Retinal pigment epithelial cell (primary cell): ENCODE results near the gene EBLN2.

Source experiments
- DNase-seq: peaks from one replicate; pipeline ENCODE4 v3.0.0-alpha.2; 2010; ENCODE audit warnings: low read depth
- H3K4me3 ChIP-seq: 2 replicates; pipeline ENCODE4 v1.5.1; 2011; ENCODE audit warnings: mild to moderate bottlenecking, low read length, control low read depth, moderate library complexity
- CTCF ChIP-seq: conservative IDR thresholded peaks from 2 replicates; pipeline ENCODE4 v1.5.1; 2011; ENCODE audit warnings: low read depth, low read length, control low read depth, inconsistent platforms

EBLN2 gene

GRCh38 chr3:73086071-73086494 lies 24.6 kb downstream of the EBLN2 start:
- no peak for DNase-seq
- no peak overlapping the region for H3K4me3 ChIP-seq

GRCh38 chr3:73094129-73094528 lies 32.7 kb downstream of the EBLN2 start:
- no peak overlapping the region for H3K4me3 ChIP-seq
- DNase-seq = no peak
- peak; percentile 7 for TF ChIP-seq CTCF

More at GRCh38 chr3:73086071-73086494, 24.6 kb downstream of the EBLN2 start:
- peak; percentile 72 for TF ChIP-seq CTCF

GRCh38 chr3:73094951-73095350 lies 33.5 kb downstream of the EBLN2 start:
- TF ChIP-seq CTCF = no peak
- DNase-seq = no peak
- H3K4me3 ChIP-seq = no peak overlapping the region

DNA sequence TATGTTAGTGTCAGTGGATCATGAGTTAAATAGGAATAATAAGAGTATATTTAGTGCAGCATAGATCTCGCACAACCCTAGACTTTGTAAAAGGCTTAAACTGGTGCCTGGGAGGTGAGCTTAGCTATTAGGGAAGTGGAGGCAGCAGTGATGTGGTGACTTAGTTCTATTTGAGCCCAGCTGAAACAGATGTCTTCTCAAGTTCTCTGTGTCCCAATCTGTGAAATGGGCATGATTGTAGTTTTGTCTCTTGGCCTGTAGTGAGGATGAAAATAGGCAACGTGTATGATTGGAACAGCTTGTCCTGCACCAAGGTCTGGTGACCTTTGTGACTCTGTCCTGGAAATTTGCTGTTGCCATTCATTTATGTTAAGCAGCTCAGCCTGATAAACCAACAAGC lies 34.7 kb downstream of the EBLN2 start:
- TF ChIP-seq CTCF = no peak
- no peak for DNase-seq

DNA sequence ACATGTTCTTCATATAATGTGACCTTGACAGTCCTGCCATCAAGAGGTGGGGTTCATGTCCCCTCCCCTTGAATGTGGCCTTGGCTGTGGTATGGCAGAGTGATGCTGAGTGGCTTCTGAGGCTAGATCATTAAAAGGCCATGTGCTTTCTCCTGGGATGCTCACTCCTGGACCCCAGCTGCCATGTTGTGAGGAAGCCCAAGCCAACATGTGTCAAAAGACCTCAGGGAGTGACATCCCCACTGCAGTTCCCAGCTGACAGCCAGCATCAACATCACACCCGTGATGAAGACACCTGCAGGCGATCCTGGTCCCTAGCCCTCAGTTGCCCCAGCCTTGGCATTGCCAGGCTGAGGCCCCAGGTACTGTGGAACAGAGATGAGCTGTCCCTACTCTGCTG lies 36.6 kb downstream of the EBLN2 start:
- no peak for DNase-seq
- TF ChIP-seq CTCF = no peak
- no peak overlapping the region for H3K4me3 ChIP-seq

More for the DNA sequence above, 34.7 kb downstream of the EBLN2 start:
- H3K4me3 ChIP-seq = no peak overlapping the region

GRCh38 chr3:73098873-73099272 lies 37.4 kb downstream of the EBLN2 start:
- no peak for DNase-seq
- TF ChIP-seq CTCF = no peak

DNA sequence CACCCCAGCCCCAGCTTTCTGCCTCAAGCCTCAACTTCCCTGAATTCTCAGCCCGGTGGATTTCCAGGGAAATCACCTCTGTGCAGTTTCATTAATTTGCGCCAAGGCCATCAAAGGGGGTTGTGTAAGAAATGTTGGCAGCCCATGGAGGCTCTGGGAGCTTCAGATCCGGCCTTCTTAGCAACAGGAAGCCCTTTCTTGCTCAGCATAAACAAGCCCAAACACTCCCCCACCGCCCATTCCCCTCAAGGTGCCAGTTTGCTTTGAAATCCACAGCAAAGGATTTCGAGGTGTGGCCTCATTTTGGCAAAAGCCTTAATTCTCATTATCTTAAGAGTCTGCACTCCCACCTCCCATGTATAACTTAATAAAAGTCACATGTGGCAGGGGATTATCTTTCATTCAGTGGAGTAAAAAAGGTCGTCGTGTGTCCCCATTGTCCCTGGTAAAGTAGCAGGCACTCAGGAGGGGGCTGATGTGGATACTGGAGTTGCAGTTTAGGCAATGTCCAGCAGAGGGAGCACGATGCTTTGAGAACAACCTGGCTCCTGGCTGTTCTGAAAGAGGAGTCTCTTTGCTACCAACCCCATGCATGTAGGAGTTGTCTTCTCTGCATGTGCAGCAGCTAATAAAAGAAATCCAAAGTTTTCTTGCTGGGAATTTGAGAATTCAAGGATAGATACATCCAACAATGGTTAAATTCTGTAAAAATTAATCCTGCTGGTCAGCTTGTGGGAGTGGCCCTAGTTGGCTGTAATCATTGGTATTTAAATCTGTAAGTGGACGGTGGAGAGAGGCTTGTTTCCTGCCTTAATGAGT lies 39.5 kb downstream of the EBLN2 start:
- peak; percentile 33 for DNase-seq
- TF ChIP-seq CTCF = peak; percentile 98
- no peak overlapping the region for H3K4me3 ChIP-seq

More at GRCh38 chr3:73098873-73099272, 37.4 kb downstream of the EBLN2 start:
- H3K4me3 ChIP-seq = no peak overlapping the region
